HG03039 (cell line): ENCODE results near the gene RBM46.
A peak's percentile ranks its signal among the peaks of the same experiment; 100 is the strongest.

Source experiments
- ATAC-seq: cut with Tn5 transposase; IDR thresholded peaks from one replicate; pipeline ENCODE4 v1.9.1; 2021; ENCODE audit warnings: mild to moderate bottlenecking, moderate library complexity; ENCODE audit not compliant: unreplicated experiment

Gene RBM46

GRCh38 chr4:154781126-154781982 is at the start of gene RBM46:
Gene RBM46, plus strand, starts transcription at chr4:154781272. Its CDS starts 15,481 bp downstream, at chr4:154796753.
- no peak for ATAC-seq

- no peak for ATAC-seq
These were observed 49.3 kb upstream of the RBM46 start for GRCh38 chr4:154731756-154732155.

- ATAC-seq, result no peak
These were observed 48.4 kb upstream of the RBM46 start for GRCh38 chr4:154732669-154733068.

- no peak for ATAC-seq
These were observed 44.3 kb upstream of the RBM46 start for GRCh38 chr4:154736770-154737169.

GRCh38 chr4:154738426-154738825 is 42.6 kb upstream of the RBM46 start:
- ATAC-seq, result no peak

GRCh38 chr4:154739111-154739510 is 42.0 kb upstream of the RBM46 start:
- no peak for ATAC-seq

- ATAC-seq, result no peak
These were observed 40.6 kb upstream of the RBM46 start for GRCh38 chr4:154740462-154740861.

GRCh38 chr4:154741131-154741665 is 39.9 kb upstream of the RBM46 start:
- no peak for ATAC-seq

GRCh38 chr4:154741922-154742850 is 38.9 kb upstream of the RBM46 start:
- no peak for ATAC-seq

GRCh38 chr4:154743683-154744340 is 37.3 kb upstream of the RBM46 start, which contains the start of gene LRAT:
Gene LRAT, plus strand, starts transcription at chr4:154744000. Its CDS starts 327 bp downstream, at chr4:154744327.
- ATAC-seq, result peak; percentile 72

GRCh38 chr4:154744341-154744926 is 36.6 kb upstream of the RBM46 start:
- no peak for ATAC-seq

GRCh38 chr4:154757713-154758112 is 23.4 kb upstream of the RBM46 start:
- ATAC-seq, result no peak

- ATAC-seq, result no peak
These were observed 20.2 kb upstream of the RBM46 start for GRCh38 chr4:154760895-154761294.

- ATAC-seq, result no peak
These were observed 2.8 kb upstream of the RBM46 start for GRCh38 chr4:154778264-154778663.

- no peak for ATAC-seq
These were observed 1.6 kb upstream of the RBM46 start for GRCh38 chr4:154779362-154779947.

GRCh38 chr4:154781983-154782293 is 866 bp downstream of the RBM46 start:
- no peak for ATAC-seq

- peak; percentile 59 for ATAC-seq
These were observed 26.1 kb downstream of the RBM46 start for GRCh38 chr4:154807042-154807630.

- ATAC-seq, result no peak
These were observed 37.2 kb downstream of the RBM46 start for GRCh38 chr4:154818230-154818629.

- ATAC-seq, result no peak
These were observed 41.7 kb downstream of the RBM46 start for GRCh38 chr4:154822775-154823174.

- ATAC-seq, result no peak
These were observed 55.0 kb downstream of the RBM46 start for GRCh38 chr4:154836030-154836429.
